Measurements from ENCODE around the gene LARGE1. TPM values are rescaled to one million over a fixed set of nuclear protein-coding genes. Genes with fewer than 3 reads are reported as not detected.

The LARGE1 gene
- total and polyA plus RNA-seq, 2 of the 8 experiments (the other 6 are each of a cell fraction or from before 2014, with no cell fraction given): 43.7 to 83.0 TPM

DNA sequence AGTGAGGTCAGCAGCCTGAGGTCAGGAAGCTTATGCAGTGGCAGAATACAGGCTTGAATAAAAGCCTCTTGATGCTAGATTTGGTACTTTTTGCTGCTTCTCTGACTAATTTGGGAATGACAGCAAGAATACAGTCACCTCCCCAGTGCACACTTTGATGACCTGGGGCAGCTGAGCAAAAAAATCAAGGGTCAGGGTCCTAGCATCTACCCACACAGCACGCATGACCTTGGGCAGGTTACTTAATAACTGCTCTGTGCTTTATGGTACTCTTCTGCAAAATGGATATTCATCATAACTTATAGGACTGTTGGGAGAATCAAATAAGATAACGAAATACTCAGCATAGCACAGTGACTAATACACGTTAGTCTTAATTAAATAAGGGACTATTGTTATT, 518.0 kb downstream of the LARGE1 start:
- DNase-seq (ENCODE audit: low read depth in 1 of 2, low spot score in 2 of 2): no peak
- H2BK15ac ChIP-seq (ENCODE audit: low read length): no peak overlapping the region
- no peaks in the 10 kb centered on the region for H3K9me3 ChIP-seq (ENCODE audit: insufficient read depth in 2 of 2, low read depth in 1 of 2, low read length in 1 of 2)
- TF ChIP-seq FOSL1 (IDR thresholded peaks at IDR 0.05; ENCODE audit: insufficient read depth, low read depth, low read length) (no peak), RXRA (IDR thresholded peaks at IDR 0.05; ENCODE audit: insufficient read depth, low read depth, low read length) (no peak), POU5F1 (IDR thresholded peaks at IDR 0.05; ENCODE audit: low read depth, low read length) (no peak), SP2 (IDR thresholded peaks at IDR 0.05; ENCODE audit: low read length) (no peak), TAF7 (optimal IDR thresholded peaks at IDR 0.05; ENCODE audit: borderline replicate concordance, low read depth, low read length) (no peak)
- TF ChIP-seq, protein P1, sequence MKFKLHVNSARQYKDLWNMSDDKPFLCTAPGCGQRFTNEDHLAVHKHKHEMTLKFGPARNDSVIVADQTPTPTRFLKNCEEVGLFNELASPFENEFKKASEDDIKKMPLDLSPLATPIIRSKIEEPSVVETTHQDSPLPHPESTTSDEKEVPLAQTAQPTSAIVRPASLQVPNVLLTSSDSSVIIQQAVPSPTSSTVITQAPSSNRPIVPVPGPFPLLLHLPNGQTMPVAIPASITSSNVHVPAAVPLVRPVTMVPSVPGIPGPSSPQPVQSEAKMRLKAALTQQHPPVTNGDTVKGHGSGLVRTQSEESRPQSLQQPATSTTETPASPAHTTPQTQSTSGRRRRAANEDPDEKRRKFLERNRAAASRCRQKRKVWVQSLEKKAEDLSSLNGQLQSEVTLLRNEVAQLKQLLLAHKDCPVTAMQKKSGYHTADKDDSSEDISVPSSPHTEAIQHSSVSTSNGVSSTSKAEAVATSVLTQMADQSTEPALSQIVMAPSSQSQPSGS (IDR thresholded peaks at IDR 0.05; ENCODE audit: low read length): no peak
- no peak overlapping the region for H2BK5ac ChIP-seq (ENCODE audit: low read depth, low read length)
- H3K23ac ChIP-seq (ENCODE audit: insufficient read length): no peak overlapping the region
- H3K79me2 ChIP-seq (ENCODE audit: control insufficient read depth in 1 of 2, insufficient read depth in 2 of 2, low read length in 2 of 2): no peaks in the 10 kb centered on the region
- H2BK20ac ChIP-seq (ENCODE audit: low read length): no peak overlapping the region
- no peak overlapping the region for H3K56ac ChIP-seq (replicated peaks; ENCODE audit: insufficient read length, low read depth, low read length)
- no peak for FAIRE-seq
- H3K18ac ChIP-seq (ENCODE audit: extremely low read depth, low read length): no peak overlapping the region
- H2BK120ac ChIP-seq (replicated peaks; ENCODE audit: low read depth, low read length): no peak overlapping the region
- H3K27me3 ChIP-seq (replicated peaks in 1 of 4; ENCODE audit: control insufficient read depth in 3 of 4, extremely low read depth in 1 of 4, insufficient read depth in 3 of 4, low read length in 3 of 4): no peaks in the 10 kb centered on the region
- H4K8ac ChIP-seq (ENCODE audit: extremely low read depth, insufficient read depth, low read length): no peak overlapping the region
- POLR2A ChIA-PET (ENCODE audit: partially characterized antibody): no interaction called here
- H3K4me3 ChIP-seq (ENCODE audit: extremely low read depth in 1 of 4, insufficient read depth in 2 of 4, low read depth in 3 of 4, low read length in 4 of 4): no peak overlapping the region
- no peak overlapping the region for H2AK5ac ChIP-seq (ENCODE audit: low read depth, low read length)
- no peak overlapping the region for H3K4me2 ChIP-seq (ENCODE audit: insufficient read depth in 1 of 2, low read depth in 2 of 2, low read length in 2 of 2)
- H3K4ac ChIP-seq (replicated peaks; ENCODE audit: insufficient read length, low read depth, low read length): no peak overlapping the region
- 96% methylated on average over 3 of the region's 3 CpGs; no CpG with 5 or more reads in 1 of the 2 experiments for WGBS, 2 experiments (ENCODE audit: extremely low coverage in 1 of 2, insufficient coverage in 1 of 2, insufficient read length in 1 of 2, insufficient replicate concordance in 2 of 2, low coverage in 1 of 2, low lambda C conversion rate in 2 of 2, missing lambda C conversion rate in 1 of 2)
- CTCF ChIA-PET (ENCODE audit: partially characterized antibody): interaction anchor here (0.9 to 1.9 kb wide), 3 partner anchors 38 to 59 kb away, joined by 3 to 5 read pairs (median 4); no protein-coding TSS in a partner anchor
- no peak overlapping the region for H2AFZ ChIP-seq (ENCODE audit: low read length)
- 0 out of 2 replicates have a peak, but pooled peaks cover 2% of the 10 kb centered on the region for H3K79me1 ChIP-seq (ENCODE audit: low read depth, low read length)
- no peak overlapping the region for H3K27ac ChIP-seq (ENCODE audit: low read depth, low read length)
- H3K4me1 ChIP-seq (replicated peaks in 1 of 4; ENCODE audit: control insufficient read depth in 3 of 4, insufficient read depth in 4 of 4, low read length in 3 of 4): no peaks in the 10 kb centered on the region
- no peak overlapping the region for H3K14ac ChIP-seq (ENCODE audit: insufficient read length)
- H4K20me1 ChIP-seq (replicated peaks in 1 of 2; ENCODE audit: control insufficient read depth in 1 of 2, insufficient read depth in 2 of 2, low read length in 2 of 2): no peaks in the 10 kb centered on the region
- H4K5ac ChIP-seq (ENCODE audit: insufficient read length, low read depth, low read length): no peak overlapping the region
- no peaks in the 10 kb centered on the region for H3K36me3 ChIP-seq (ENCODE audit: control insufficient read depth in 2 of 4, insufficient read depth in 4 of 4, low read length in 3 of 4)
- H4K91ac ChIP-seq (replicated peaks; ENCODE audit: insufficient read length, low read length): no peak overlapping the region
- no peaks in the 10 kb centered on the region for H3K23me2 ChIP-seq (ENCODE audit: low read depth, low read length)
- no peak overlapping the region for H2BK12ac ChIP-seq (ENCODE audit: low read depth, low read length)
- H3K9ac ChIP-seq (replicated peaks in 1 of 4; ENCODE audit: extremely low read depth in 1 of 4, low read depth in 3 of 4, low read length in 3 of 4): no peak overlapping the region
